Neural cell (in vitro differentiated cells): Measurements from ENCODE around the gene HYLS1. TPM values are rescaled to one million over a fixed set of nuclear protein-coding genes. Genes with fewer than 3 reads are reported as not detected.

Source experiments
- H2AFZ ChIP-seq: fragments of 200-600, 300-800 bp; sonication (generic), shearing (Covaris generic); 2 replicates; pipeline ENCODE4 v1.6.0; 2014; ENCODE audit warnings: low read depth, mild to moderate bottlenecking, antibody characterized with exemption, low read length, moderate library complexity
- H3F3A ChIP-seq: fragments of 200-600 bp; shearing (Covaris generic); 2 replicates; pipeline ENCODE4 v1.6.1; 2016; ENCODE audit warnings: mild to moderate bottlenecking, moderate library complexity, mixed read lengths, antibody characterized with exemption, low read length; ENCODE audit not compliant: insufficient read depth, poor library complexity, severe bottlenecking
- H3K27ac ChIP-seq: fragments of 200-600, 300-800 bp; sonication (generic), shearing (Covaris generic); 2 replicates; pipeline ENCODE4 v1.5.1; 2014; ENCODE audit warnings: mild to moderate bottlenecking, low read length, moderate library complexity
- H3K27me3 ChIP-seq: fragments of 300-800, 200-600 bp; sonication (generic), shearing (Covaris generic); 2 replicates; pipeline ENCODE4 v1.6.0; 2014; ENCODE audit warnings: mild to moderate bottlenecking, low read depth, low read length, moderate library complexity; ENCODE audit not compliant: insufficient read depth
- H3K36me3 ChIP-seq: fragments of 300-800, 200-600 bp; sonication (generic), shearing (Covaris generic); 2 replicates; pipeline ENCODE4 v1.5.1; 2014; ENCODE audit warnings: mild to moderate bottlenecking, antibody characterized with exemption, low read length, moderate library complexity; ENCODE audit not compliant: insufficient read depth
- H3K4me2 ChIP-seq: fragments of 300-800, 200-600 bp; sonication (generic), shearing (Covaris generic); 2 replicates; pipeline ENCODE4 v1.6.0; 2014; ENCODE audit warnings: mild to moderate bottlenecking, low read length
- H3K4me3 ChIP-seq: fragments of 300-800, 200-600 bp; sonication (generic), shearing (Covaris generic); 2 replicates; pipeline ENCODE4 v1.5.1; 2014; ENCODE audit warnings: mild to moderate bottlenecking, low read length, moderate library complexity
- H3K79me2 ChIP-seq: fragments of 200-600 bp; shearing (Covaris generic); replicated peaks from 2 replicates; pipeline ENCODE4 v1.6.0; 2014; ENCODE audit warnings: mild to moderate bottlenecking, low read length, moderate library complexity; ENCODE audit not compliant: insufficient read depth
- H3K9ac ChIP-seq: fragments of 300-800, 200-600 bp; sonication (generic), shearing (Covaris generic); 2 replicates; pipeline ENCODE4 v1.6.1; 2016; ENCODE audit warnings: mild to moderate bottlenecking, low read length, mixed read lengths
- H3K9me2 ChIP-seq: fragments of 200-600 bp; shearing (Covaris generic); 2 replicates; pipeline ENCODE4 v1.6.1; 2016; ENCODE audit warnings: mild to moderate bottlenecking, low read length, mixed read lengths; ENCODE audit not compliant: insufficient read depth
- H3K9me3 ChIP-seq: fragments of 200-600, 300-800 bp; sonication (generic), shearing (Covaris generic); 2 replicates; pipeline ENCODE4 v1.6.1; 2016; ENCODE audit warnings: mild to moderate bottlenecking, mixed run types, low read length, moderate library complexity, mixed read lengths
- H4K20me1 ChIP-seq: fragments of 200-600 bp; shearing (Covaris generic); 2 replicates; pipeline ENCODE4 v1.6.1; 2016; ENCODE audit warnings: mild to moderate bottlenecking, mixed run types; ENCODE audit not compliant: insufficient read depth
- CTCF ChIP-seq: fragments of 450-650 bp; IDR thresholded peaks from 2 replicates; pipeline ENCODE4 v1.5.1; 2014; ENCODE audit warnings: antibody characterized with exemption, mild to moderate bottlenecking, moderate library complexity; ENCODE audit not compliant: poor library complexity, severe bottlenecking
- EP300 ChIP-seq: fragments of 450-650 bp; conservative IDR thresholded peaks from 2 replicates; pipeline ENCODE4 v1.6.1; 2014; ENCODE audit warnings: antibody characterized with exemption, mild to moderate bottlenecking, moderate library complexity; ENCODE audit not compliant: poor library complexity, severe bottlenecking
- EZH2 ChIP-seq: fragments of 200-600, 300-800 bp; shearing (Covaris generic), sonication (generic); IDR thresholded peaks from 2 replicates; pipeline ENCODE4 v1.6.1; 2014; ENCODE audit warnings: antibody characterized with exemption, low read length, borderline replicate concordance, mild to moderate bottlenecking; ENCODE audit not compliant: insufficient read depth, poor library complexity, severe bottlenecking
- MXI1 ChIP-seq: fragments of 450-650 bp; conservative IDR thresholded peaks from 2 replicates; pipeline ENCODE4 v1.6.1; 2014; ENCODE audit warnings: antibody characterized with exemption, mild to moderate bottlenecking; ENCODE audit not compliant: poor library complexity, severe bottlenecking
- POLR2AphosphoS5 ChIP-seq: IDR thresholded peaks from 2 replicates; pipeline ENCODE4 v1.6.1; 2012
- RAD21 ChIP-seq: fragments of 450-650 bp; conservative IDR thresholded peaks from 2 replicates; pipeline ENCODE4 v1.6.1; 2014; ENCODE audit warnings: antibody characterized with exemption, mild to moderate bottlenecking, moderate library complexity
- REST ChIP-seq: IDR thresholded peaks from 2 replicates; pipeline ENCODE4 v1.6.1; 2012; ENCODE audit warnings: borderline replicate concordance
- SMC3 ChIP-seq: fragments of 450-650 bp; conservative IDR thresholded peaks from 2 replicates; pipeline ENCODE4 v1.6.1; 2014; ENCODE audit warnings: antibody characterized with exemption, mild to moderate bottlenecking, moderate library complexity; ENCODE audit not compliant: poor library complexity
- TAF1 ChIP-seq: IDR thresholded peaks from 2 replicates; pipeline ENCODE4 v1.6.1; 2012; ENCODE audit warnings: low read depth
- polyA plus RNA-seq: library from polyadenylated mRNA; depleted of rRNA; stranded (reverse); fragments of >200 nt; gene quantifications from 2 replicates; pipeline ENCODE4 v1.2.3, GENCODE V29; 2014

HYLS1 gene
- polyA plus RNA-seq, 1 donor from 2014 or later, result 6.0 TPM

GRCh38 chr11:125924384-125925007 is 37.0 kb downstream of the HYLS1 start:
- Histone ChIP-seq H3K9ac (no peak overlapping the region), H3K9me2 (no peaks in the 10 kb centered on the region), H3K27me3 (no peaks in the 10 kb centered on the region), H2AFZ (no peak overlapping the region), H3F3A (no peaks in the 10 kb centered on the region), H3K4me3 (no peak overlapping the region), H4K20me1 (no peaks in the 10 kb centered on the region), H3K9me3 (no peaks in the 10 kb centered on the region), H3K27ac (no peak overlapping the region), H3K4me2 (no peak overlapping the region), H3K79me2 (no peaks in the 10 kb centered on the region), H3K36me3 (no peaks in the 10 kb centered on the region)
- TF ChIP-seq CTCF (no peak), EP300 (no peak), POLR2AphosphoS5 (no peak), SMC3 (no peak)

- H3K9ac ChIP-seq, result no peak overlapping the region
- no peaks in the 10 kb centered on the region for H3F3A ChIP-seq
- no peaks in the 10 kb centered on the region for H3K9me2 ChIP-seq
- TF ChIP-seq TAF1, result no peak
- no peak for TF ChIP-seq REST
- TF ChIP-seq MXI1, result no peak
- no peak for TF ChIP-seq SMC3
- H3K9me3 ChIP-seq, result no peaks in the 10 kb centered on the region
- no peaks in the 10 kb centered on the region for H3K27me3 ChIP-seq
- H2AFZ ChIP-seq, result no peak overlapping the region
- no peak overlapping the region for H3K4me2 ChIP-seq
- no peaks in the 10 kb centered on the region for H3K36me3 ChIP-seq
- H3K4me3 ChIP-seq, result no peak overlapping the region
- no peaks in the 10 kb centered on the region for H4K20me1 ChIP-seq
- no peaks in the 10 kb centered on the region for H3K79me2 ChIP-seq
- no peak overlapping the region for H3K27ac ChIP-seq
These were observed 37.8 kb downstream of the HYLS1 start for GRCh38 chr11:125925247-125925740.

GRCh38 chr11:125925804-125926203 is 38.3 kb downstream of the HYLS1 start:
- Histone ChIP-seq H3K9me3 (no peaks in the 10 kb centered on the region), H2AFZ (no peak overlapping the region), H3K27me3 (no peaks in the 10 kb centered on the region), H3F3A (no peaks in the 10 kb centered on the region), H3K36me3 (no peaks in the 10 kb centered on the region), H3K4me2 (no peak overlapping the region), H3K4me3 (no peak overlapping the region), H3K9me2 (no peaks in the 10 kb centered on the region), H4K20me1 (no peaks in the 10 kb centered on the region), H3K27ac (no peak overlapping the region), H3K9ac (no peak overlapping the region), H3K79me2 (no peaks in the 10 kb centered on the region)
- TF ChIP-seq REST (no peak), RAD21 (no peak), MXI1 (no peak), EP300 (no peak), CTCF (no peak), SMC3 (no peak), TAF1 (no peak), EZH2 (no peak), POLR2AphosphoS5 (no peak)
